Measurements from ENCODE around the gene ABHD15. TPM values are rescaled to one million over a fixed set of nuclear protein-coding genes. Genes with fewer than 3 reads are reported as not detected.

The ABHD15 gene
- total and polyA plus RNA-seq, 2 donors from 2014 or later: 8.9 to 9.8 TPM

DNA sequence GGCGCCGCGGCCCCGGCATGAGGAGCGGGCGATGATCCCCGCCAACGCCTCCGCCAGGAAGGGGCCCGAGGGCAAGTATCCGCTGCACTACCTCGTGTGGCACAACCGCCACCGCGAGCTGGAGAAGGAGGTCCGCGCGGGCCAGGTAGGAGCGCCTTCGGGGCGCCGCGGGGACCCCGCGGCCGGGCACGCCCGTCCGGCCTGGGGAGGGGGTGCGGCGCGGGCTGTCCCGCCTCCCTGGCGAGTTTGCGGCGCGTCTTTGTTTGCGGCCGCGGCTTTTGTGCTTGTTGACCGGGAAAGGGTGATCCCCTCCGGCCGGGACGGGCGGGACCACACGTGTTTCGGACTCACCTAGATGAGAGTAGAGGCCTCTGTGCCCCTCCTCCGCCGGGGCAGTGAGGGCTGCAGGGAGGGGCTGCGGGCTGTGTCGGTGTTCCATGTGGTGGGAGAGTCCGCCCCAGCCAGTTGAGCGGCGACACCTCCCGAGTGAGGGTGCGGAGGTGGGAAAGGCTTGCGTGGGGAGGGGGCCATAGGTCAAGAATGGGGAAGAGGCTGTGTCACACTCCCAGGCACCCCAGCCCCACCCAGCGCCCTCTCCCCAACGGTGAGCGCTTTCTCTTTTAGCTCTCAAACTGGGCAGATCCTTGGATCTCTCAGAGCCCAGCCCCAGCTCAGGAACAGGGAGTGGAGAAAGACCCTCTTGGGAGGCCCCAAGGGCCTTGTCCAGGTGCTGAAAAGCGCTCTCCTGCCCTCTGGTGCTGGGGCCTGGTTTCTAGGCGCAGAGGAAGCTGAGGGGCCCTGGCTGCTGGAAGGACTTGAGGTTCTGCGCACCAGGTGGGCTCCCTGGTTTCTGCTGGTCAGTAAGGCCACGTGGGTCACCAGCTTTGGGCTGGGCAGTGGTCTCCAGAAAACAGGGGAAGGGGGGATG is 27.0 kb upstream of the ABHD15 start:
- H3K27ac ChIP-seq (ENCODE audit: low read depth in 2 of 2, low read length in 2 of 2): no peak overlapping the region
- H3K9me3 ChIP-seq (ENCODE audit: control insufficient read depth in 2 of 3, insufficient read depth in 1 of 3, low read length in 3 of 3): no peaks in the 10 kb centered on the region
- H3K4me1 ChIP-seq (ENCODE audit: control insufficient read depth in 2 of 3, insufficient read depth in 2 of 3, low read depth in 1 of 3, low read length in 3 of 3): peaks cover 0 to 31% (median 16%) of the 10 kb centered on the region in 3 donors
- H3K27me3 ChIP-seq (ENCODE audit: control insufficient read depth, insufficient read depth, low read length): no peaks in the 10 kb centered on the region
- TF ChIP-seq, protein P1, sequence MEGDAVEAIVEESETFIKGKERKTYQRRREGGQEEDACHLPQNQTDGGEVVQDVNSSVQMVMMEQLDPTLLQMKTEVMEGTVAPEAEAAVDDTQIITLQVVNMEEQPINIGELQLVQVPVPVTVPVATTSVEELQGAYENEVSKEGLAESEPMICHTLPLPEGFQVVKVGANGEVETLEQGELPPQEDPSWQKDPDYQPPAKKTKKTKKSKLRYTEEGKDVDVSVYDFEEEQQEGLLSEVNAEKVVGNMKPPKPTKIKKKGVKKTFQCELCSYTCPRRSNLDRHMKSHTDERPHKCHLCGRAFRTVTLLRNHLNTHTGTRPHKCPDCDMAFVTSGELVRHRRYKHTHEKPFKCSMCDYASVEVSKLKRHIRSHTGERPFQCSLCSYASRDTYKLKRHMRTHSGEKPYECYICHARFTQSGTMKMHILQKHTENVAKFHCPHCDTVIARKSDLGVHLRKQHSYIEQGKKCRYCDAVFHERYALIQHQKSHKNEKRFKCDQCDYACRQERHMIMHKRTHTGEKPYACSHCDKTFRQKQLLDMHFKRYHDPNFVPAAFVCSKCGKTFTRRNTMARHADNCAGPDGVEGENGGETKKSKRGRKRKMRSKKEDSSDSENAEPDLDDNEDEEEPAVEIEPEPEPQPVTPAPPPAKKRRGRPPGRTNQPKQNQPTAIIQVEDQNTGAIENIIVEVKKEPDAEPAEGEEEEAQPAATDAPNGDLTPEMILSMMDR (IDR thresholded peaks at IDR 0.05; ENCODE audit: borderline replicate concordance, extremely low read depth, insufficient read depth): no peak
- H3K4me3 ChIP-seq (ENCODE audit: low read length in 3 of 3): peak overlapping the region in 2 of 3 donors; percentile 32 to 49
- FAIRE-seq (no peak), DNase-seq (peak in 4 of 5 donors; percentile 66 to 79 (median 76))
- H3K9ac ChIP-seq (ENCODE audit: low read length in 3 of 3): peak overlapping the region in 1 of 3 donors; percentile 31
- H3K36me3 ChIP-seq (ENCODE audit: control insufficient read depth in 2 of 3, insufficient read depth in 3 of 3, low read length in 3 of 3): no peaks in the 10 kb centered on the region
- intact Hi-C loops (cut with DNase I): no loop called here

DNA sequence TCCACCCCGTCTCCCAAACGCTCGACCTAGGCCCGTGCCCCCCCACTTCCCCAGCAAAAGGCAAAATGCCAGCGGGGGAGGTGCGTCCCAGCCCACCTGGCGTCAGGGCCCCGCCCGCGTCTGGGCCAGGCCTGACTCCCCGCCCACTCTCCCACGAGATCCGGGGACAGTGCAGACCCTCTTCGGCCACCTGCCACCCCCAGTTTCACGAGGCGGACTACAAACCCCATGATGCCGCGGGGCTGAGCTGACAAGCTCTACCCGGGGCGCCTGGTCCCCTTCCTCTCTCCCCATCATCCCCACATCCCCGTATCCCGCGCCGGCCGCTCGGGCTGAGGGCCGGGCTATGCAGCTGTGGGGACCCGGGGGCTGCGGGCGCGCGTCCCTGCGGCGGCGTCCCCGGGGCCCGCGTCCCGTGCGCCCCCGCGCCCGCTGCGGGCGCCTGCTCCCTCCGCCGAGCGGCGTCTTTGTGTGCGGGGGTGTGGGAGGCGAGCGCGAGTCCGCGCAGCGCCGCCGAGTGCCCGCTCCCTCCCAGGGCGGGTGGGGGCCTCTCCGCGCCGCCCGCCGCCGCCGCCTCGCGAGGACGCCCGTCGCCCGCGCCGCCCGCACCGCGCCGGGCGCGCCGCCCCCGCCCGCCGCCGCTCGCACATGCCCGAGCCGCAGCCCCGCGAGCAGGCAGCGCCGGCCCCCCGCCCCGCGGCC is 26.2 kb upstream of the ABHD15 start, which contains the start of gene ANKRD13B:
Gene ANKRD13B (plus strand): TSS at position 283 of the 702 bp plus-strand sequence. CDS start 490 bp downstream, outside the sequence.
- no peak for FAIRE-seq
- Histone ChIP-seq H3K4me1 (ENCODE audit: control insufficient read depth in 2 of 3, insufficient read depth in 2 of 3, low read depth in 1 of 3, low read length in 3 of 3) (peaks cover 0 to 39% (median 21%) of the 10 kb centered on the region in 3 donors), H3K9ac (ENCODE audit: low read length in 3 of 3) (peak within 1 kb of the TSS in 1 of 3 donors; percentile 31)

DNA sequence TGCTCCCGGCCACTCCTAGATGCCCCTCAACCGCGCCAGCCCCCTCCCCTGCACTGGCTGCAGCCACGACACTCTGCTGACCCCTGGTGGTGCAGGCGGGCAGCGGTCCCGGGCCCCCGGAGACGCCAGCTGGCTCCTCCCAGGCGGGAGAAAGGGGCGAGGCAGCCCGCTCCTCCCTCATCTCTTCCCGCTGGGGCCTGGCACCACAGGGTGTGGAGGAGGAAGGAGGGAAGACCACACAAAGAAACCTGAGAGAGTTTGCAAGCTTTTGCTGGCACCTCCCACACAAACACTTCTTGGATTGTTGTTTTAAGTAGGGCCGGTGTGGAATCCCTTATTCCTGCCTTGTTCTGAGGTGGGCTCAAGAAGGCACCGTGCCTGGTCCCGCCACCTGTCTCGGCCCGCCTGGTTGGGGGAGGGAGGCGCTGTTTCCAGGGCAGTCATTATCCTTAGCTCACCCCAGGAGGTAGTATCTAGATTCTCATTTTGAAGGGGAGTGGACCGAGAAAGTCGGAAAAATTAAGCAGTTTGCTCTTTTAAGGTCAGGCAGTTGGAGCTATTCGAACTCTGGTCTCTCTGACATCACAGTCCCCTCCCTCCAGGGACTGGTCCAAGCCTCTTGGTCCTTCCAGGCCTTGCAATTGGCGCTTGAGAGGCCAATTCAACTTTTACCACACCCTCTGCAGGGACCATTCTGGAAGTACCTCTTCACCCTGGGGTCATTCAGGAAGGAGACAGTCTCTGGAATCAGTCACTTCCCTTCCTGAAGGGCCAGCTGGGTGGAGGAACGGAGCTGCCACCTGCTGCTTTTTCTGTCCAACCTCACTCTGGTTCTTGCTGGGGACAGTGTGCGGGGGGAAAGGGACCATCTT is 25.1 kb upstream of the ABHD15 start:
- DNase-seq: peak; percentile 95 to 98 (median 97)
- Histone ChIP-seq H3K9ac (ENCODE audit: low read length in 3 of 3) (no peak overlapping the region), H3K36me3 (ENCODE audit: control insufficient read depth in 2 of 3, insufficient read depth in 3 of 3, low read length in 3 of 3) (no peaks in the 10 kb centered on the region), H3K27me3 (ENCODE audit: control insufficient read depth, insufficient read depth, low read length) (no peaks in the 10 kb centered on the region), H3K4me3 (ENCODE audit: low read length in 3 of 3) (peak overlapping the region; percentile 9 to 57 (median 41)), H3K4me1 (ENCODE audit: control insufficient read depth in 2 of 3, insufficient read depth in 2 of 3, low read depth in 1 of 3, low read length in 3 of 3) (peaks cover 0 to 48% (median 27%) of the 10 kb centered on the region in 3 donors), H3K27ac (ENCODE audit: low read depth in 2 of 2, low read length in 2 of 2) (no peak overlapping the region), H3K9me3 (ENCODE audit: control insufficient read depth in 2 of 3, insufficient read depth in 1 of 3, low read length in 3 of 3) (no peaks in the 10 kb centered on the region)
- intact Hi-C loops (cut with DNase I): no loop called here
- TF ChIP-seq, protein P1 (IDR thresholded peaks at IDR 0.05; ENCODE audit: borderline replicate concordance, extremely low read depth, insufficient read depth): peak; percentile 95
- FAIRE-seq: no peak

More for the DNA sequence above, 26.2 kb upstream of the ABHD15 start, which contains the start of gene ANKRD13B:
- H3K9me3 ChIP-seq (ENCODE audit: control insufficient read depth in 2 of 3, insufficient read depth in 1 of 3, low read length in 3 of 3): no peaks in the 10 kb centered on the region
- no peak within 1 kb of the TSS for H3K27ac ChIP-seq (ENCODE audit: low read depth in 2 of 2, low read length in 2 of 2)
- H3K4me3 ChIP-seq (ENCODE audit: low read length in 3 of 3): peak within 1 kb of the TSS in 2 of 3 donors; percentile 32 to 54
- TF ChIP-seq, protein P1 (IDR thresholded peaks at IDR 0.05; ENCODE audit: borderline replicate concordance, extremely low read depth, insufficient read depth): no peak
- no peaks in the 10 kb centered on the region for H3K36me3 ChIP-seq (ENCODE audit: control insufficient read depth in 2 of 3, insufficient read depth in 3 of 3, low read length in 3 of 3)
- no peaks in the 10 kb centered on the region for H3K27me3 ChIP-seq (ENCODE audit: control insufficient read depth, insufficient read depth, low read length)
- intact Hi-C loops (cut with DNase I): no loop called here
- DNase-seq: peak in 3 of 5 donors; percentile 43 to 86 (median 66)

All from kidney (tissue), 14 donors.